SKM-1 treated with dmso at 0.1 percent for 144 hours (cell line): Measurements from ENCODE around the gene CCND3.

Experiments
- DNase-seq: peaks from one replicate; lab custom pipeline; 2025; ENCODE audit not compliant: unreplicated experiment; lab: John Stamatoyannopoulos, UW

CCND3 gene

DNA sequence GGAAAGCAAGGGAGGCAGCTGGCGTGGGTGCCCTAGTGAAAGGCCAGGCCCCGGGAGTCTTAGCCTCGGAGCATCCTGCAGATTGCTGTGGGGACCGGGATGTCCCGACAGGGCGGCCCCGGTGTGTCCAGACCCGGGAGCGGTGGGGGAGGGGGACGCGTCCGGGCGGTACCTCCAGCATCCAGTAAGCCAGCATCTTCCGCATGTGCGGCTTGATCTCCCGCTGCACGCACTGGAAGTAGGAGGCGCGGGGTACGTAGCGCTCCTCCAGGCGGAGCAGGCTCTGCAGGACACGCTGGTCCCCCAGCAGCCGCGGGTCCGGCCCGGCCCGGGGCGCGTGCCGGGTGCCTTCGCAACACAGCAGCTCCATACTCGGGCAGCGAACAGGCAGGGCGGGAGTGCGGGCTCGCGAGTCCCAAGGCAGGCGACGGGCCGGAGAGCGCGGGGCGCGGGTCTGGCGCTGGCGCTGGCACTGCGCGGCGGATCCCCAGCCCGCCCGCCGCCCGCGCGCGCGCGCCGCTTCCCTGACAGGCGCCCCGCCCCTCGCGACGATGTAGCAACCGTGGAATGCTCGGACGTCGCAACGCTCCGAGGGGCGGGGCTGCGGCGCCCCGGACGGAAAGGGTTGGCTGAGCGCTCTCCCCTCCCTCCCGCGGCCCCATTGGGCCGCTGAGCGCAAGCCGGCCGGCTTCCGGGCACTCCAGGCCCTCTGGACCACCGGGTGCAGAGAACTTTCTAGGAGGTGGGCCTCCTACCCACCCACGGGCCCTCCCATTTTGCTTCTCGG is at the start of gene CCND3:
TSS of gene CCND3 (minus strand) at position 529 of the 787 bp plus-strand sequence. CDS start at position 370, 159 bp downstream.
- peak; percentile 94 for DNase-seq

DNA sequence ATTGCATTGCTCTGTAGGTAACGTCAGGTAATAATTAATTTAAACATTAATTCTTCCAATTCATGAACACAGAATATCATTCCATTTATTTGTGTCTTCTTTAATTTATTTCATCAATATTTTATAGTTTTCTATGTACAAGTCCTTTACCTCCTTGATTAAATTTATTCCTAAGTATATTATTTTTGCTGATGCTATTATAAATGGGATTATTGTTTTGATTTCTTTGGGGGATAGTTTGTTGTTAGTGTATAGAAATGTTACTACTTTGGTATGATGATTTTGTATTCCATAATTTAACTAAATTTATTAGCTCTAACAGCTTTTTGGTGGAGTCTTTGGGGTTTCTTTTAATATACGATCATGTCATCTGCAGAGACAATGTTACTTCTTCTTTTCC is 44.7 kb upstream of the CCND3 start:
- DNase-seq, result no peak

DNA sequence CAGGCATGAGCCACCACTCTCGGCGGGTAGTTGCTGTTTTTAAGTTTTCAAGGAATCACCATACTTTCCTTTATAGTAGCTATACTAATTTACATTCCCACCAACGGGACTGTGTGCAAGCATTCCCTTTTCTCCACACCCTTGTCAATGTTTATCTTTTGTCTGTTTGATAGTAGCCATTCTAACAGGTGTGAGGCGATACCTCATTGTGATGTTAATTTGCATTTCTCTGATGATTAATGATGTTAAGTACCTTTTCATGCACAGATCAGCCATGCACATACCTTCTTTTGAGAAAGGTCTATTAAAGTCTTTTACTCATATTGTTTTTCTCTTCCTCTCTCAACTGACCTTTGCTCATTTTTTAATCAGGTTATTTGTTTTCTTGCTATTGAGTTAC is 43.0 kb upstream of the CCND3 start:
- DNase-seq, result no peak

DNA sequence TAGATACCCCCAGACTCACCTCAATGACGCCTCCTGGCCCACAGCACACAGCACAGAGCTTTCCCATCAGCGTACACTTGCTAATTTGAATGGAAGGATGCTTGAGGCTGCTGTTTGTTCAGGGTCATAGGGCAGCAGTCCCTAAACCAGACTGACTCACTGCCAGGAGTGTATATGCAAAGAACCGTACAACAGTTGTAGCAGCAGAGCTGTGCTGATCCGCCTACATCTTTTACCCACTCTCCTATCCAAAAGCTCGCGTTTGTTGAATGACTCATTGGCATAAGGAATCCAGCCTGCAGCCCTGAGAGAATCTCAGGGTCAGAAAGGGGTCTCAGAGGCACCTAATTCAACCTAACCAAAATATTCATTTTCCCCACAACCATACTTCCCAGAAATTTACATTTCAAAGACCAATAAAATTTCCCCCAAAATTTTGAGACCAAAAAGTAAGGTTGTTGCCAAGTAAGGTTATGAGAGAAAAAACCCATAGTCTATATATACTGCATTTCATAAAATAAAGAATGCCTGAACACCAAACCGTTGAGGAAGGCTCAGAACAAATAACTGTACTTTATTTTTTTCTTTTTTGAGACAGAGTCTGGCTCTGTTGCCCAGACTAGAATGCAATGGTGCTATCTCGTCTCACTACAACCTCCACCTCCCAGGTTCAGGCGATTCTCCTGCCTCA is 35.3 kb upstream of the CCND3 start:
- DNase-seq, result no peak

DNA sequence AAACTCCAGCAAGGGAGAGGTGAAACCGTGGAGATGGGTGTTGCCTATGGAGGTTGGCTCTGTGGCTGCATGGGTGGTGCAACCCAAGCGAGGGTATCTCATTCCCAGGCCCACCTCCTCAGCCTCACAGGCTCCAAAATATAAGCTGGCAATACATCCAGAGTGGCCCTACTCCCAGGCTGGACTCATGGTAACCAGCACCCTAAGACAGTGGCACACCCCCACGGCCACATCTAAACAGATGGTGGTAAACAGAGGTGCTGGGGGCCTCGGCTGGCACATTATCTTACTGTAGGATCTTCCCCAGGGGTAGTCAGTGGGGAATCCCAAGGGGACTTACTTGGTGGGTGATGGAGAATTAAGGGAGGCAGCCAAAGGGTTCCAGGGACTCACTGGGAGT is 33.7 kb upstream of the CCND3 start:
- no peak for DNase-seq

DNA sequence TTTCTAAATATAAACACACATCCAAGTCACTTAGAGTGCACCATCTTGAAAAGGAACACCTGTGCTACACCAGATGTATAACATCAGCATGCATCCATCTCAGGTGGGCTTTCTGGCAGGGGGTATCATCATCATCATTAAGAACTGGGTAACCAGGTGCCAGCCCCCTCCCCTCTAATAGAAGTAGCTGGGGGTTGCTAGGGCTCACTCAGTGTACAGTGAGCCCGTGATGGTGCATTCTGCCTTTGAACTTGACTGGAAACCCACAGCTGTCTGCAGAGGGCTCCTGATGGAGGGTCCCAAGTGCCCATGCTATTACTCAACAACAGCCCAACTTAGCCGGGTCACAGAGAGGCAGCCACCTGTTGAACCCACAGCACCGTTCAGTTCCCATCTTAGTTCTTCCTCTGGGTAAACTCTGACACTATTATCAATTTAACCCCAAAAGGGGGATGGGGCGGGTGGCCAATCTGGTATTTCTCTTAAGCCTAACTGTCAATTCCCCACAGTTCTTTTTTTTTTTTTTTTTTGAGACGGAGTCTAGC is 32.7 kb upstream of the CCND3 start:
- no peak for DNase-seq

DNA sequence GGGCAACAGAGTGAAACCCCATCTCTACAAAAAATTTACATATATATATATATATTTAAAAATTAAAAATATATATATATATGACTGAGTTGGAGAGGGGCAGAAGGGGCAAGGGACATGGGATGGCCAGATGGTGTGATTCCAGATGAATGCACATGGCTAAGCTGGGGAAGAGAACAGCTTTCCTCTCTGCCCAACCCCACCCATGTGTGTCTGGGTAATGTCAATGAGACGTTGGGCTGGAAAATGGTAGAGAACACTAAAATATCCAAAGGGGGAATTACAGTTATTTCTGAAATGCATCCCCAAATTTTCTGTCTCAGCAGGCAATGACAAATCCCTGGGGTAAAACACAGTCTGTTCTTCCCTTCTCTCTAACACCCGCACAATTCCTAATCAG is 31.2 kb upstream of the CCND3 start:
- no peak for DNase-seq

DNA sequence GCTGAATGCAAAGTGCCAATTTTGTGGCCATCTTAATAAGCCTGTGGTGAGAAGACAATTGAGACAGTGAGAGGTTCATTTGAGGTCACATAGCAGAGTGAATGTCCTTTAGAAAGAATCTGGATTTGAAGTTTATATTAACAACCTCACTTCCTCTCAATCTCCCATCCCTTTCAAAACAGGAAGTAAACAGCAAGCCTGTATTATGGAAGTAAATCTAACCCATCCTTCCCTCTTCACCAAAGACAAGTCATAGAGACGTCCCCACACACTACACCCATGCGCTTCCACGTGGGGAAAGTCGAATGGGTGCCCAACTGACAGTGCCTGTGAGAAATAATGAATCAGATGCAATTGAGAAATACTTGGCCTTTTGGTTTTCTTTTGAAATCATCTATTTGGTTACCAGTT is 28.8 kb upstream of the CCND3 start:
- peak; percentile 71 for DNase-seq

DNA sequence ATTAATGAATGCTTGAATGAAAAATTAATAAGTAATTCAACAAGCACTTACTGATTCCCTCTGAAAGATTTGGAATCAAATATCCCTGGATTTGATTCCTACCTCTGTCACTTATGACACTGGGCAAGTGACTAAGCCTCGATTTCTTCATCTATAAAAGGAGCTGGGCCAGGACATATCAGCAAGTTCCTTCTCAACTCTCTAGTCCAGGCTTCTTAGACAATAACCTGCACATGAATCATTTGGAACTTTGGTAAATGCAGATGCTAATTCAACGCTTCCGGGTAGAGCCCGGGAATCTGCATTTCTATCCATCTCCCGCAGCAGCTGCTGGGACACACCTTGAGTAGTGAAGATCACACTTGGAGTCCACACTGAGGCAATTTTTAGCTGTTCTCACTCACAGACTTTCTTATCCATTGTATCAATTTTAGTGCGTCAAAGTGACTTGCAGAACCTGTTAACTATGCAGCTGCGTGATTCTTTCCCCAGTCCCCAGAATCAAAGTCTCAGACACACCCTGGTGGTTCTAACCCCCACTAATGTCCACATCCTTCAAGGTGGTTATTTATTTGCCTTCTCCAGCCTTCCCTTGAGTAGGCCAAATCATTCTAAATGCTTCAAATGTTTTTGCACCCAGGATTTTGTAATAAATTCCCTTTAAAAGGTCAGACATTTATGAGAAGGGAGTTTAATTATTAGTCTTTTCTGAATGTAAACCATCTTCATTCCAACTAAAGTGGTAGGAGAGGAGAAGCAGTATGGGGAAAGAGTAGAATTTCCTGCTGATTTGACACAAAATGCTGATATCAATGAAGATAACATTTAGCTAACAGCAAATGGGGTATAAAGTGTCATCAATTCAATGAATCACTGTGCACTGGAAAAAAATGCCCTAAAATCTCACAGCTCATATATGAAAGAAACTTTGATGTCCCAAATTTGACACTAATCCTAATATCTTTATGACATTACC is 26.0 kb upstream of the CCND3 start:
- no peak for DNase-seq

DNA sequence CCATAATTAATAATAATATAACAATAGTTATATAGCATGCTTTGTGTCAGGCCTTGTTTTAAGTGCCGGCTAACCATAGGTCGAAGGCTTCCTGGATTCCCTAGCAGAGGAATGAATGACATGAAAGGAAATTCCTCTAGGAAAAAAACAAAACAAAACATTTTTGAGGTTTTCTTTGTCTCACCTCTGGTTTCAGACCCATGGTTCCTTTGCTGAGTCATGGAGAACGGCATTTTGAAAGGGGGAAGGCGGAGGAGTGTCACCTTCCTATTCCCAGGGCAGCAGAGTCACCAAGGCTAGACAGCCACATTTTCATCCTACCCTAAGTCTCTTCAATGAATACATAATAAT is 25.3 kb upstream of the CCND3 start:
- DNase-seq, result no peak

DNA sequence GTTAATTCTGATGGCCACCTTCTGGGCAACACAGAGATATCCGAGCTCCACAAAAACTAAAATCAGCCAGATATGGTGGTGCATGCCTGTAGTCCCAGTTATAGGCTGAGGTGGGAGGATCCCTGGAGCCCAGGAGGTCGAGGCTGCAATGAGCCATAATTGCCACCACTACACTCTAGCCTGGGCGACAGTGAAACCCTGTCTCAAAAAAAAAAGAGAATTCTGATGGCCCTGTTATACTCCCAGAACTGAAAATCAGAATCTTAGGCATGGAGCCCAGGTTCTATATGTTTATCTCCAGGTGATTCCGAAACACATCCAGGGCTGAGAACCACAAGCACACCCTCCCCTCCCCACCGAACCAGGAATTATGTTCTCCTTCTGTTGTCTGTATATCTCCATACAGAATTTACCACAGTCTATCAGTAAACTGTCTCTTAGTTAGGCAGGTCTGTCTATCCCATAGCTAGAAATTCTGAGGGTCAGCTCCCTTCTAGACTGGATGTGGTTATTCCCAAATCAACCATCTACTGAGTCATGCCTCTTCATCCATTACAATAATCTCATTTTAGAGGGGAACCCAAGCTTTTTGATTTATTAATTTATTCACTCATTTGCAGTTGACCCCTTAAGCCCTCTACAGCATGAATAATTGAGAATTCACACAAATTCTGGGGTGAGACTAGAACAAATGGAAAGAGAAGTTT is 24.8 kb upstream of the CCND3 start:
- no peak for DNase-seq

DNA sequence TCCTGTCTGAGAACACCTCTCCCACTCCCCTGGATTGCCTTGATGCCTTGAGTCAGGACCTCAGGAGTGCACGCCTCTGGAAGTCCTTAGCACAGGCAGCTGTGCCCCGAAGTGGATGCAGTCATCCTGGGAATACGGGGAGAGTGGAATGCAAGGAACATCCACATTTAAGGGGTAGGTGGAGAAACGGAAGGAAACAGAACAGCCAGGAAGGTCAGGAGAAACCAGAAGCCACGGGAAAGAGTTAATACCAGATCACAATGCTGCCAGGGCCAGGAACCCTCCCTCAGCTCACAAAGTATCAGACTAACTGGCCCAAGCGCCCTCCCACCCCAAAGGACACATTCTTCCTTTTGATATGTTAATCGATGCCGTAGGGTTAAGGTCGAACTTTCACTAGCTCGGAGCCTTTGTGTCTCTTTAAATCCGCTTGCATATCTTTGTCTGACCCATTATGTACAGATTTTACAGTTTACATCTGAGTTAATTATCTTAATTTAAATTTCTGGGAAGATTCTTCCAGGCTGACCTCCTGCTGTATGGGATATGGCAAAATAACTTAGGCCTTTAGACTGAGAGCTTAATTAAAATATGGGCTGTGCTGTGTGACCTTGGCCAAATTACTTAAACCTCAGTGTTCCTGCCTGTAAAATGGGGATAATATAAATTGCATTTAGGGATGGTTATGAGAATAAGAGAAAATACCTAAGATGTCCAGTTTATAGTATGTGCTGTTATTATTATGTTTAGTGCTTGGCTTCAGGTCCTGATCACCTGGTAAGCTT is 24.0 kb upstream of the CCND3 start:
- no peak for DNase-seq

DNA sequence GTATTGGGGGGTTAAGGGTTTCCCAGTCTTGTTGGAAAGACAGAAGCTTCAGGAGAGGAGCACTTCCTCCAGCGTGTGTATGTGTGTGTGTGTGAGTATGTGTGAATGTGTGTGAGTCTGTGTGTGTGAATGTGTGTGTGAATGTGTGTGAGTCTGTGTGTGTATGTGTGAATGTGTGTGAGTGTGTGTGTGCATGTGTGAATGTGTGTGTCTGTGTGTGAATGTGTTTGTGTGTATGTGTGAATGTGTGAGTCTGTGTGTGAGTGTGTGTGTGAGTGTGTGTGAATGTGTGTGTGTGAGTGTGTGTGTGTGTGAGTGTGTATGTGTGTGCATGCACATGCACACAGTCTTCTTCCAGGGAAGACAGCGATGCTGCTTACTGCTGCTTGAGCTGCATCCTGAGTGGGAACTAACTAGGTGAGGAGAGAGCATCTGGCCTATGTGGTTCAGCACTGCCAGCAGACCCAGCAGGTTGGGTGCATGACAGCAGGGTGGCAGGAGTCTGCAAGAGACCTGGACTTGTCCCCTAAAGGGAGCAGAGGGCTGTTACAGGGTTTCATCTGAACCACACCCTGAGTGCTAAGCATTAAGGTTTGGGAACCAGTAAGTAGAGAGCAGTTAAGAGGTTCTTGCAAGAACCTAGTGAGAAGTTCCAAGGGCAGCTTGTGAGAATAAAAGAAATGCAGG is 22.7 kb upstream of the CCND3 start:
- no peak for DNase-seq

DNA sequence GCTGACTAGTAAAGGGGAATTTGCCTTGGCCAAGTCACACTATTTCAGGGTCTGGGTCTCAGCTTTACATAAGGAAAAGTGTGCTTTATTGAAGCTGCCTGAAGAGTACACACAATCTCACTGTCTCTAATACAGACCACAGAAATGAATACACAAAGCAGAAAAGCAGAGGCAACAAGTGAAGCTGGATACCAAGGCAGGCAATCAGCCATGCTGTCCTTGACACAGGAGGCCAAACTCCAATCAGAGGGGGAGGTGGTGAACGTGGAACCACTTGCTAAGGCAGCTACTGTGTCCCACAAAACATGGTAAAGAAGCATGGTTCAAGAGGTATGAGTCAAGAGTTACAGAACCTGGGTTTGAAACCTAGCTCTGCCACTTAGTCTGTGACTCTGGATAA is 21.8 kb upstream of the CCND3 start:
- DNase-seq, result no peak

DNA sequence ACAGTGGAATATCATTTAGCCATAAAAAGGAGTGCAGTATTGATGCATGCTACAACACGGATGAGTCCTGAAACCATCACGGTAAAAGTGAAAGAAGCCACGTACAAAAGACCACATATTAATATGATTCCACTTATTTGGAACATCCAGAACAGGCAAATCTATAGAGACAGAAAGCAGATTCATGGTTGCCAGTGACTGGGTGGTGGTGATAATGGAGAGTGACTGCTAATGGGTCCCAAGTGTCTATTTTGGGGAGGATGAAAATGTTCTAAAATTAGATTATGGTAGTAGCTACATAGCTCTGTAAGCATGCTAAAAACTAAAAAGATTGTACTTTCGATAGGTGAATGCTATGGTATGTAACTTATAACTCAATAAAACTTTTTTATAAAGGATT is 18.4 kb upstream of the CCND3 start:
- no peak for DNase-seq

DNA sequence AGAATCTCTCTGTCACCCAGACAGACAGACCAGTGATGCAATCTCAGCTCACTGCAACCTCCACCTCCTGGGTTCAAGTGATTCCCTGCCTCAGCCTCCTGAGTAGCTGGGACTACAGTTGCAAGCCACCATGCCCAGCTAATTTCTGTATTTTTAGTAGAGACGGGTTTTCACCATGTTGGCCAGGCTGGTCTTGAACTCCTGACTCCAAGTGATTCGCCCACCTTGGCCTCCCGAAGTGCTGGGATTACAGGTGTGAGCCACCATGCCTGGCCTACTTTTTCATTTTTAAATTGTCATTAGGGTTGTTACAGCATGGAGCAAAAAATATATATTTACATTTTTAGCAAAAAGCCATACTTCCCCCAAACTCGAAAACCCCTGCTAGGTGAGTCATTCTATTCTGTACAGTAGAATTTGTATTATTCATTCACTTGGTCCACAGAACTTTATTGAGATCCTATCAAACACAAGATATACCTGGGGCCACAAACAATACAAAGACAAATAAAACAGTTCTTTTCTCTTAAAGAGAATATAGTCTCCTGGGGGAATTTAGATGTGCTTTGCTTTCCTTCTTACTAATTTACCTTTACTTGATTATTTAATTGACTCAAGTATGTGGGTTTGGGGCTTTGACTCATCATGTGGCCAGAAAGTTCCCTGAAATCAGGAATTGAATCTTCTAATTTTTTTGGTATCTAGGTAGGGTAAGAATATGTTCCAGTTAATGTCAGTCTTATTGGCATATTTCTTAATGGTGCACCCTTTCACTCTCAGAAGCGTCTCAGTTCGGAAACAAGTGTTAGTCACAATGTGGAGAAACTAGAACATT is 16.6 kb upstream of the CCND3 start:
- no peak for DNase-seq

DNA sequence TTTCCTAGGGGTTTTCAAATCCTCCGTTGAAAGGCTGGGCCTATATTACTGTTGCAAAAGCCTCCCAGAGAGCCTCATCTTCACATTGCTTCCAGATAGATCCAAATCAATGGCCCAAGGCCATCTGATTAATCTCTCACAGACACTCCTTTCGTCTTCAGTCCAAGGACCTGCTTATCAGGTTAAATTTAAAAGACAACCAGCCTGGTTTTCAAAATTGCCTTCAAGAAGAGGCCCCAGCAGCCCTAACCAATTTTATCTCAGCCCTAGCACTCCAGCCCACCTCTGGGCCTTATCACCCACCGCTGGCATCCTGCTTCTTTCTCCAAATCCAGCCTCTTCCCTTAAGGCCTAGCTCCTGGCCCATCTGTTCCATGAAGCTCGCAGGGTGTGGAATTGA is 15.5 kb upstream of the CCND3 start:
- no peak for DNase-seq

DNA sequence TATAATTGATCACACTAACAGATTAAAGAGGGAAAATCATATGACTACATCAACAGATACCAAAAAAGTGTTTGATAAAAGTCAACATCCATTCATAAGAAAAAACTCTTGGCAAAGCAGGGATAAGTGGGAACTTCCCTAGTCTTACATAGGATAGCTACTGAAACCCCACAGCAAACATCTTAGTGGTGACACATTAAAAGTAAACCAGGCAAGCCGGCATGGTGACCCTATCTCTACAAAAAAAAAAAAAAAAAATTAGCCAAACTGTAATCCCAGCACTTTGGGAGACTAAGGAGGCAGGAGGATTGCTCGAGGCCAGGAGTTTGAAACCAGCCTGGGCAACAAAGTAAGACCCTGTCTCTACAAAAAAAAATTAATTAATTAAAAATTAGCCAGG is 13.8 kb upstream of the CCND3 start:
- DNase-seq, result no peak
